ENCODE results near the gene RASSF7. TPM values are rescaled to one million over a fixed set of nuclear protein-coding genes. Genes with fewer than 3 reads are reported as not detected.

The RASSF7 gene
- polyA plus RNA-seq, 2 of the 4 experiments (the other 2 are of a cell fraction): 18.4 to 30.7 TPM

DNA sequence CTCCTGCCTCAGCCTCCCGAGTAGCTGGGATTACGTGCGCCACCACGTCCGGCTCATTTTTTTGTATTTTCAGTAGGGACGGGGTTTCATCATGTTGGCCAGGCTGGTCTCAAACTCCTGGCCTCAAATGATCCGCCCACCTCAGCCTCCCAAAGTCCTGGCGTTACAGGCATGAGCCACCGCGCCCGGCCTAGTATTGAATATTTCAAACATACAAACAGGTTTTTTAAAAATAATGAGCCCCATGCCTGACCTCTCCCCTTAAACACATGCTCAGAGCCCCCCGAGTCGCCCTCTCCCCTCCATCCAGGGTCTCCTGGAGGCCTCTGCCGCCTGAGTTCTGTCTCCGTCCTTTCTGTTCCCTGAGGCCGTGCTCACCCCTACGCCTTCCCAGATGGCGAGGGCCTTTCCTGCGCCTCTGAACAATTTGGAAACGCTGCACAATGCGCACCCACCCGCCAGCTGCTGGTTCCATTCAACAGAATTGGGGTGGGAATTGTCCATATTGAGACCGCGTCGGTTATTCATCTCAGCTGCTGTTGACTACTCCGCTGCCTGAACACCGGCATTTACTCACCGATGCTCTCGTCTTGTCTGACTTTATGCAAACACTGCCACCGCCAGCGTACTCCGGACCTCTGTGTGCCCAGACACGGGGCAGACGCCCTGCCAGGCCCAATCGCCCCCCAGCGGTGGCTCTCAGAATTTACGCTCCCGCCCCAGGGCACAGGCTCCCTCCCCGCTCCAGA, 40.2 kb upstream of the RASSF7 start:
- peaks cover 5% of the 10 kb centered on the region; the same call in 1 of the 3 replicates for H3K4me1 ChIP-seq
- H3K4me3 ChIP-seq: no peak overlapping the region
- TF ChIP-seq, protein P1, sequence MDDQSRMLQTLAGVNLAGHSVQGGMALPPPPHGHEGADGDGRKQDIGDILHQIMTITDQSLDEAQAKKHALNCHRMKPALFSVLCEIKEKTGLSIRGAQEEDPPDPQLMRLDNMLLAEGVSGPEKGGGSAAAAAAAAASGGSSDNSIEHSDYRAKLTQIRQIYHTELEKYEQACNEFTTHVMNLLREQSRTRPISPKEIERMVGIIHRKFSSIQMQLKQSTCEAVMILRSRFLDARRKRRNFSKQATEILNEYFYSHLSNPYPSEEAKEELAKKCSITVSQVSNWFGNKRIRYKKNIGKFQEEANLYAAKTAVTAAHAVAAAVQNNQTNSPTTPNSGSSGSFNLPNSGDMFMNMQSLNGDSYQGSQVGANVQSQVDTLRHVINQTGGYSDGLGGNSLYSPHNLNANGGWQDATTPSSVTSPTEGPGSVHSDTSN (IDR thresholded peaks at IDR 0.05): no peak
- TF ChIP-seq FOSB (CRISPR knock-in tag; IDR thresholded peaks at IDR 0.05) (no peak), POLR2A (IDR thresholded peaks at IDR 0.05; ENCODE audit: low read length) (no peak), HOXB13 (CRISPR knock-in tag; IDR thresholded peaks at IDR 0.05; ENCODE audit: low read depth) (no peak), CHD2 (IDR thresholded peaks at IDR 0.05; ENCODE audit: low read length, partially characterized antibody) (no peak), PHF8 (IDR thresholded peaks at IDR 0.05; ENCODE audit: borderline replicate concordance, low read depth) (no peak), HDAC2 (IDR thresholded peaks at IDR 0.05) (no peak)
- TF ChIP-seq, protein P2, sequence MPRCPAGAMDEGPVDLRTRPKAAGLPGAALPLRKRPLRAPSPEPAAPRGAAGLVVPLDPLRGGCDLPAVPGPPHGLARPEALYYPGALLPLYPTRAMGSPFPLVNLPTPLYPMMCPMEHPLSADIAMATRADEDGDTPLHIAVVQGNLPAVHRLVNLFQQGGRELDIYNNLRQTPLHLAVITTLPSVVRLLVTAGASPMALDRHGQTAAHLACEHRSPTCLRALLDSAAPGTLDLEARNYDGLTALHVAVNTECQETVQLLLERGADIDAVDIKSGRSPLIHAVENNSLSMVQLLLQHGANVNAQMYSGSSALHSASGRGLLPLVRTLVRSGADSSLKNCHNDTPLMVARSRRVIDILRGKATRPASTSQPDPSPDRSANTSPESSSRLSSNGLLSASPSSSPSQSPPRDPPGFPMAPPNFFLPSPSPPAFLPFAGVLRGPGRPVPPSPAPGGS (IDR thresholded peaks at IDR 0.05): no peak
- TF ChIP-seq, protein P3, sequence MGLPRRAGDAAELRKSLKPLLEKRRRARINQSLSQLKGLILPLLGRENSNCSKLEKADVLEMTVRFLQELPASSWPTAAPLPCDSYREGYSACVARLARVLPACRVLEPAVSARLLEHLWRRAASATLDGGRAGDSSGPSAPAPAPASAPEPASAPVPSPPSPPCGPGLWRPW (IDR thresholded peaks at IDR 0.05): no peak
- no peak overlapping the region for H3K4me2 ChIP-seq
- no peak for FAIRE-seq
- ChIA-PET CTCF (interaction anchor here (2.7 kb wide), 1 partner anchor 13 kb away, joined by 13 read pairs; no protein-coding TSS in a partner anchor), POLR2A (interaction anchor here (1.1 kb wide), 1 partner anchor 22 kb away, joined by 3 read pairs; no protein-coding TSS in a partner anchor)
- H3K27ac ChIP-seq: no peak overlapping the region
- H3K9me3 ChIP-seq: peaks cover 15% of the 10 kb centered on the region
- 89% methylated on average over 39 of the region's 39 CpGs for WGBS (ENCODE audit: missing lambda C conversion rate)
- ATAC-seq: no peak
- no peak for DNase-seq (ENCODE audit: low read depth in 1 of 2, low spot score in 1 of 2)

DNA sequence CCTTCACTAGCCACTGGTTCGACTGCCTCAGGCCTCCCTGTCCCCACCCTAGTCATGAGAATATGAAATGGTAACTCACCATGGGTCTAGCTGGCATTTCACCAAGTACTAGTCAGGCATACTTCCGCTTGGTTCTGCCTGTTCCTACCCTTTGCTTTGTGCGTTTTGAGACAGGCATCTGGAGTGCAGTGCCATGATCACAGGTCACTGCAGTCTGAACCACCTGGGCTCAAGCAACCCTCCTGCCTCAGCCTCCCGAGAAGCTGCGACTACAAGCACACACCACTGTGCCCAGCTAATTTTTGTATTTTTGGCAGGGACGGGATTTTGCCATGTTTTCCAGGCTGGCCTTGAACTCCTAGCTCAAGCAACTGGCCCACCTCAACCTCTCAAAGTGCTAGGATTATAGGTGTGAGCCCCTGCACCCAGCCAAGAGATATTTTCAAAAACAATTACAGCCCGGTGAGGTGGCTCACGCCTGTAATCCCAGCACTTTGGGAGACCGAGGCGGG, 39.5 kb upstream of the RASSF7 start:
- ChIA-PET POLR2A (interaction anchor here (1.1 kb wide), 1 partner anchor 21 kb away, joined by 3 read pairs; no protein-coding TSS in a partner anchor), CTCF (interaction anchor here (0.9 to 2.7 kb wide), 3 partner anchors 12 to 70 kb away, joined by 3 to 13 read pairs (median 3); no protein-coding TSS in a partner anchor)
- peaks cover 5% of the 10 kb centered on the region; the same call in 1 of the 3 replicates for H3K4me1 ChIP-seq
- DNase-seq (ENCODE audit: low read depth in 1 of 2, low spot score in 1 of 2) (no peak), FAIRE-seq (no peak), ATAC-seq (no peak)
- 93% methylated on average over 10 of the region's 10 CpGs for WGBS (ENCODE audit: missing lambda C conversion rate)
- no peak overlapping the region for H3K4me2 ChIP-seq
- peaks cover 10% of the 10 kb centered on the region for H3K9me3 ChIP-seq
- no peak overlapping the region for H3K4me3 ChIP-seq
- no peak for TF ChIP-seq HDAC2 (IDR thresholded peaks at IDR 0.05)
- no peak for TF ChIP-seq POLR2AphosphoS2 (conservative IDR thresholded peaks at IDR 0.05; ENCODE audit: low read length)
- no peak for TF ChIP-seq RNF2 (IDR thresholded peaks at IDR 0.05; ENCODE audit: borderline replicate concordance, low read depth)
- TF ChIP-seq CBX2 (IDR thresholded peaks at IDR 0.05; ENCODE audit: borderline replicate concordance, low read depth): no peak
- TF ChIP-seq POLR2A (IDR thresholded peaks at IDR 0.05; ENCODE audit: low read length): no peak
- no peak for TF ChIP-seq FOSL2 (IDR thresholded peaks at IDR 0.05)
- TF ChIP-seq FOSL2 (CRISPR knock-in tag; IDR thresholded peaks at IDR 0.05): no peak
- TF ChIP-seq, protein P4, sequence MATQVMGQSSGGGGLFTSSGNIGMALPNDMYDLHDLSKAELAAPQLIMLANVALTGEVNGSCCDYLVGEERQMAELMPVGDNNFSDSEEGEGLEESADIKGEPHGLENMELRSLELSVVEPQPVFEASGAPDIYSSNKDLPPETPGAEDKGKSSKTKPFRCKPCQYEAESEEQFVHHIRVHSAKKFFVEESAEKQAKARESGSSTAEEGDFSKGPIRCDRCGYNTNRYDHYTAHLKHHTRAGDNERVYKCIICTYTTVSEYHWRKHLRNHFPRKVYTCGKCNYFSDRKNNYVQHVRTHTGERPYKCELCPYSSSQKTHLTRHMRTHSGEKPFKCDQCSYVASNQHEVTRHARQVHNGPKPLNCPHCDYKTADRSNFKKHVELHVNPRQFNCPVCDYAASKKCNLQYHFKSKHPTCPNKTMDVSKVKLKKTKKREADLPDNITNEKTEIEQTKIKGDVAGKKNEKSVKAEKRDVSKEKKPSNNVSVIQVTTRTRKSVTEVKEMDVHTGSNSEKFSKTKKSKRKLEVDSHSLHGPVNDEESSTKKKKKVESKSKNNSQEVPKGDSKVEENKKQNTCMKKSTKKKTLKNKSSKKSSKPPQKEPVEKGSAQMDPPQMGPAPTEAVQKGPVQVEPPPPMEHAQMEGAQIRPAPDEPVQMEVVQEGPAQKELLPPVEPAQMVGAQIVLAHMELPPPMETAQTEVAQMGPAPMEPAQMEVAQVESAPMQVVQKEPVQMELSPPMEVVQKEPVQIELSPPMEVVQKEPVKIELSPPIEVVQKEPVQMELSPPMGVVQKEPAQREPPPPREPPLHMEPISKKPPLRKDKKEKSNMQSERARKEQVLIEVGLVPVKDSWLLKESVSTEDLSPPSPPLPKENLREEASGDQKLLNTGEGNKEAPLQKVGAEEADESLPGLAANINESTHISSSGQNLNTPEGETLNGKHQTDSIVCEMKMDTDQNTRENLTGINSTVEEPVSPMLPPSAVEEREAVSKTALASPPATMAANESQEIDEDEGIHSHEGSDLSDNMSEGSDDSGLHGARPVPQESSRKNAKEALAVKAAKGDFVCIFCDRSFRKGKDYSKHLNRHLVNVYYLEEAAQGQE (IDR thresholded peaks at IDR 0.05): no peak
- TF ChIP-seq NPAS2 (CRISPR knock-in tag; IDR thresholded peaks at IDR 0.05; ENCODE audit: borderline replicate concordance): no peak
- TF ChIP-seq FOXS1 (CRISPR knock-in tag; IDR thresholded peaks at IDR 0.05): no peak
- TF ChIP-seq, protein P1 (IDR thresholded peaks at IDR 0.05): no peak
- TF ChIP-seq ESRRA (IDR thresholded peaks at IDR 0.05; ENCODE audit: borderline replicate concordance, low read length): no peak
- TF ChIP-seq NFE2L2 (conservative IDR thresholded peaks at IDR 0.05; ENCODE audit: low read length): no peak
- TF ChIP-seq EP300 (IDR thresholded peaks at IDR 0.05): no peak
- H3K27ac ChIP-seq: no peak overlapping the region
